HL-60 (cell line): ENCODE measurements around the gene NFIA.

ENCODE experiments used
- DNase-seq, 2 experiments: peaks; one replicate each; pipeline ENCODE4 v3.0.0-alpha.2; 2010 to 2020; ENCODE audit warnings: low read depth in 1 of 2, low spot score in 1 of 2
- H3K27ac ChIP-seq: fragments of 250-450 bp; sonication (Bioruptor Pico); replicated peaks from 2 replicates; pipeline ENCODE4 v1.5.1; 2020; ENCODE audit warnings: mild to moderate bottlenecking, moderate library complexity
- H3K27me3 ChIP-seq: fragments of 250-450 bp; sonication (Bioruptor Pico); 2 replicates; pipeline ENCODE4 v1.5.1; 2021; ENCODE audit warnings: mild to moderate bottlenecking, moderate library complexity; ENCODE audit not compliant: insufficient read depth, poor library complexity, severe bottlenecking
- H3K4me3 ChIP-seq: replicated peaks from 2 replicates; pipeline ENCODE4 v1.5.1; 2011; ENCODE audit warnings: mild to moderate bottlenecking, control low read depth, low read length; ENCODE audit not compliant: insufficient read depth
- CTCF ChIP-seq: IDR thresholded peaks from one replicate; pipeline ENCODE4 v1.5.1; 2011; ENCODE audit warnings: low read length, control low read depth, inconsistent platforms; ENCODE audit not compliant: insufficient read depth
- GABPA ChIP-seq: IDR thresholded peaks from 2 replicates; pipeline ENCODE4 v1.6.1; 2012; ENCODE audit warnings: low read depth
- POLR2AphosphoS5 ChIP-seq: IDR thresholded peaks from 2 replicates; pipeline ENCODE4 v1.6.1; 2012; ENCODE audit warnings: low read depth
- REST ChIP-seq: IDR thresholded peaks from 2 replicates; pipeline ENCODE4 v1.6.1; 2012; ENCODE audit warnings: low read depth; ENCODE audit not compliant: insufficient replicate concordance
- SPI1 ChIP-seq: IDR thresholded peaks from 2 replicates; pipeline ENCODE4 v1.6.1; 2012; ENCODE audit warnings: low read depth, mild to moderate bottlenecking, borderline replicate concordance

NFIA gene

GRCh38 chr1:61090546-61091202 is 8.3 kb downstream of the NFIA start:
- TF ChIP-seq CTCF: no peak
- no peak for TF ChIP-seq SPI1
- TF ChIP-seq POLR2AphosphoS5: no peak
- TF ChIP-seq REST: no peak
- TF ChIP-seq GABPA: no peak
- Histone ChIP-seq H3K27ac (no peak overlapping the region), H3K27me3 (no peaks in the 10 kb centered on the region), H3K4me3 (no peak overlapping the region)
- DNase-seq: no peak

- Histone ChIP-seq H3K27me3 (no peaks in the 10 kb centered on the region), H3K27ac (no peak overlapping the region), H3K4me3 (no peak overlapping the region)
- TF ChIP-seq CTCF (no peak), GABPA (no peak), POLR2AphosphoS5 (no peak), SPI1 (no peak), REST (no peak)
- DNase-seq: no peak
These were observed 9.1 kb downstream of the NFIA start for GRCh38 chr1:61091455-61091854.

GRCh38 chr1:61092642-61093041 is 10.3 kb downstream of the NFIA start:
- no peak for TF ChIP-seq GABPA
- TF ChIP-seq SPI1: no peak
- TF ChIP-seq POLR2AphosphoS5: no peak
- no peak for TF ChIP-seq REST
- no peak for TF ChIP-seq CTCF
- Histone ChIP-seq H3K4me3 (no peak overlapping the region), H3K27ac (no peak overlapping the region), H3K27me3 (no peaks in the 10 kb centered on the region)
- no peak for DNase-seq
